H9 (cell line): ENCODE data around the gene MAPK11. TPM values are rescaled to one million over a fixed set of nuclear protein-coding genes. Genes with fewer than 3 reads are reported as not detected.

ENCODE experiments used
- DNase-seq: peaks from one replicate; pipeline ENCODE4 v3.0.0-alpha.2; 2017
- H2AFZ ChIP-seq: one replicate; pipeline ENCODE4 v1.6.1; 2013; ENCODE audit warnings: mild to moderate bottlenecking, low read length, control low read depth, moderate library complexity
- H2AK5ac ChIP-seq: 2 replicates; pipeline ENCODE4 v1.6.1; 2013; ENCODE audit warnings: low read length, control low read depth, mixed read lengths; ENCODE audit not compliant: insufficient read length
- H2BK120ac ChIP-seq: one replicate; pipeline ENCODE4 v1.6.1; 2013; ENCODE audit warnings: low read depth, mild to moderate bottlenecking, low read length, control low read depth, inconsistent platforms; ENCODE audit not compliant: poor library complexity, severe bottlenecking
- H2BK12ac ChIP-seq: 2 replicates; pipeline ENCODE4 v1.6.1; 2013; ENCODE audit warnings: low read length, control low read depth, mixed read lengths, low read depth; ENCODE audit not compliant: insufficient read length
- H2BK15ac ChIP-seq: 2 replicates; pipeline ENCODE4 v1.6.1; 2013; ENCODE audit warnings: low read depth, low read length, control low read depth
- H2BK20ac ChIP-seq: one replicate; pipeline ENCODE4 v1.6.1; 2013; ENCODE audit warnings: low read depth, mild to moderate bottlenecking, low read length, control low read depth, inconsistent platforms; ENCODE audit not compliant: poor library complexity, severe bottlenecking
- H2BK5ac ChIP-seq: 2 replicates; pipeline ENCODE4 v1.6.1; 2013; ENCODE audit warnings: low read length, control low read depth, mixed read lengths; ENCODE audit not compliant: insufficient read length
- H3K14ac ChIP-seq: 2 replicates; pipeline ENCODE4 v1.6.1; 2013; ENCODE audit warnings: low read length, control low read depth; ENCODE audit not compliant: insufficient read depth
- H3K18ac ChIP-seq: 2 replicates; pipeline ENCODE4 v1.6.1; 2013; ENCODE audit warnings: low read depth, mild to moderate bottlenecking, mixed read lengths, low read length, control low read depth; ENCODE audit not compliant: insufficient read length
- H3K23ac ChIP-seq: 2 replicates; pipeline ENCODE4 v1.6.1; 2013; ENCODE audit warnings: low read length, control low read depth, mixed read lengths, low read depth; ENCODE audit not compliant: insufficient read length
- H3K23me2 ChIP-seq: 2 replicates; pipeline ENCODE4 v1.6.1; 2013; ENCODE audit warnings: low read depth, mild to moderate bottlenecking, mixed read lengths, low read length, control low read depth; ENCODE audit not compliant: insufficient read length, poor library complexity, severe bottlenecking
- H3K27ac ChIP-seq: 2 replicates; pipeline ENCODE4 v1.5.1; 2013; ENCODE audit warnings: low read length, control low read depth, mixed read lengths, low read depth; ENCODE audit not compliant: insufficient read length
- H3K27me3 ChIP-seq: 2 replicates; pipeline ENCODE4 v1.6.1; 2013; ENCODE audit warnings: low read length, control low read depth, inconsistent platforms; ENCODE audit not compliant: insufficient read depth
- H3K4ac ChIP-seq: 2 replicates; pipeline ENCODE4 v1.6.1; 2013; ENCODE audit warnings: low read depth, mild to moderate bottlenecking, control low read depth, inconsistent platforms, low read length, moderate library complexity
- H3K4me1 ChIP-seq: 2 replicates; pipeline ENCODE4 v1.6.1; 2013; ENCODE audit warnings: low read length, control low read depth, inconsistent platforms; ENCODE audit not compliant: insufficient read depth
- H3K4me2 ChIP-seq: 2 replicates; pipeline ENCODE4 v1.6.1; 2013; ENCODE audit warnings: low read length, control low read depth, mixed read lengths; ENCODE audit not compliant: insufficient read length, insufficient read depth
- H3K56ac ChIP-seq: 2 replicates; pipeline ENCODE4 v1.6.1; 2013; ENCODE audit warnings: low read depth, mild to moderate bottlenecking, mixed read lengths, low read length, control low read depth; ENCODE audit not compliant: insufficient read length
- H3K79me1 ChIP-seq: 2 replicates; pipeline ENCODE4 v1.6.1; 2013; ENCODE audit warnings: low read depth, mild to moderate bottlenecking, moderate library complexity, low read length, control low read depth, inconsistent platforms; ENCODE audit not compliant: insufficient read depth, poor library complexity, severe bottlenecking
- H3K79me2 ChIP-seq: 2 replicates; pipeline ENCODE4 v1.6.1; 2013; ENCODE audit warnings: low read length, control low read depth, inconsistent platforms; ENCODE audit not compliant: insufficient read depth
- H3K9ac ChIP-seq: 2 replicates; pipeline ENCODE4 v1.6.1; 2013; ENCODE audit warnings: low read length, control low read depth, mixed read lengths; ENCODE audit not compliant: insufficient read length; ENCODE audit errors: extremely low read depth
- H3K9me3 ChIP-seq: one replicate; pipeline ENCODE4 v1.6.1; 2013; ENCODE audit warnings: low read depth, low read length, inconsistent platforms; ENCODE audit not compliant: control insufficient read depth
- H3T11ph ChIP-seq: one replicate; pipeline ENCODE4 v1.6.1; 2013; ENCODE audit warnings: mild to moderate bottlenecking, low read length, control low read depth, inconsistent platforms
- H4K20me1 ChIP-seq: one replicate; pipeline ENCODE4 v1.6.1; 2013; ENCODE audit not compliant: control insufficient read depth, insufficient read length, insufficient read depth
- H4K5ac ChIP-seq: 2 replicates; pipeline ENCODE4 v1.6.1; 2013; ENCODE audit warnings: low read depth, mild to moderate bottlenecking, mixed read lengths, low read length, control low read depth; ENCODE audit not compliant: insufficient read length
- H4K8ac ChIP-seq: replicated peaks from 2 replicates; pipeline ENCODE4 v1.6.1; 2013; ENCODE audit warnings: low read length, control low read depth, mixed read lengths, low read depth; ENCODE audit not compliant: insufficient read length
- H4K91ac ChIP-seq: 2 replicates; pipeline ENCODE4 v1.6.1; 2013; ENCODE audit warnings: low read depth, mild to moderate bottlenecking, moderate library complexity, mixed read lengths, low read length, control low read depth; ENCODE audit not compliant: insufficient read length
- H3K27ac Mint-ChIP-seq, 3 experiments: 2 replicates in 2 of 3; 3 replicates in 1 of 3; pipeline ENCODE4 v1.8.0; 2020 to 2021; ENCODE audit warnings: mixed read lengths in 3 of 3, mild to moderate bottlenecking in 1 of 3, moderate library complexity in 1 of 3
- H3K27me3 Mint-ChIP-seq: 2 replicates; pipeline ENCODE4 v1.8.0; 2021; ENCODE audit warnings: low read depth, mild to moderate bottlenecking, moderate library complexity, mixed read lengths
- H3K36me3 Mint-ChIP-seq, 3 experiments: 2 replicates in 2 of 3; 3 replicates in 1 of 3; pipeline ENCODE4 v1.8.0; 2020 to 2021; ENCODE audit warnings: low read depth in 3 of 3, mixed read lengths in 3 of 3; ENCODE audit not compliant: insufficient read depth in 1 of 3
- H3K4me1 Mint-ChIP-seq, 2 experiments: 2 replicates each; pipeline ENCODE4 v1.8.0; 2020; ENCODE audit warnings: mixed read lengths in 2 of 2
- H3K4me3 Mint-ChIP-seq, 2 experiments: 2 replicates in 1 of 2; 3 replicates in 1 of 2; pipeline ENCODE4 v1.8.0; 2020 to 2021; ENCODE audit warnings: mild to moderate bottlenecking in 2 of 2, mixed read lengths in 2 of 2, moderate library complexity in 1 of 2
- H3K9me3 Mint-ChIP-seq, 2 experiments: 2 replicates in 1 of 2; 3 replicates in 1 of 2; pipeline ENCODE4 v1.8.0; 2020; ENCODE audit warnings: mild to moderate bottlenecking in 2 of 2, mixed read lengths in 2 of 2, moderate library complexity in 1 of 2
- CTCF ChIP-seq: fragments of 200-600 bp; sonication (generic); conservative IDR thresholded peaks from 3 replicates; pipeline ENCODE4 v1.8.0; 2021; ENCODE audit warnings: antibody characterized with exemption, mild to moderate bottlenecking
- WGBS: extraction: QIAGEN DNeasy Blood & Tissue Kit; methylation state at CpG from one replicate; pipeline ENCODE4 v1.1.7; 2013; ENCODE audit warnings: missing lambda C conversion rate, low lambda C conversion rate, mixed read lengths; ENCODE audit not compliant: insufficient read length; ENCODE audit errors: extremely low coverage; 5-methylcytosine and 5-hydroxymethylcytosine counted together
- total RNA-seq: library from RNA; stranded (reverse); gene quantifications from 2 replicates; pipeline ENCODE4 v1.2.1, GENCODE V29; 2021

MAPK11 gene
- total RNA-seq, 1 experiment from 2014 or later, result 1.5 TPM

- H3K27ac ChIP-seq, result no peak overlapping the region
- no peaks in the 10 kb centered on the region for H3K9me3 ChIP-seq
- DNase-seq, result no peak
- no peak overlapping the region for H3K56ac ChIP-seq
- H3K4me2 ChIP-seq, result peak overlapping the region; percentile 40
- no peaks in the 10 kb centered on the region for H3K4me1 ChIP-seq
- Mint-ChIP-seq H3K4me3 (peak overlapping the region; percentile 73 to 76), H3K27ac (no peak overlapping the region), H3K36me3 (peaks cover 0 to 12% (median 3%) of the 10 kb centered on the region in 3 experiments; a peak in 3 of 7 replicates), H3K27me3 (no peaks in the 10 kb centered on the region), H3K9me3 (no peaks in the 10 kb centered on the region; a peak in 1 of 5 replicates), H3K4me1 (peaks cover 6 to 17% of the 10 kb centered on the region in 2 experiments)
- no peak overlapping the region for H3K18ac ChIP-seq
- WGBS, result no CpG with 5 or more reads among the region's 36 CpGs
- no peak overlapping the region for H2BK15ac ChIP-seq
- H2BK5ac ChIP-seq, result no peak overlapping the region
- no peak overlapping the region for H2BK20ac ChIP-seq
- no peak overlapping the region for H3K23ac ChIP-seq
- no peaks in the 10 kb centered on the region for H4K20me1 ChIP-seq
- H3K79me2 ChIP-seq, result no peaks in the 10 kb centered on the region
- H3T11ph ChIP-seq, result no peak overlapping the region
- H2AFZ ChIP-seq, result no peak overlapping the region
- H3K23me2 ChIP-seq, result peaks cover 15% of the 10 kb centered on the region
- no peak overlapping the region for H4K91ac ChIP-seq
- no peak overlapping the region for H3K9ac ChIP-seq
- peak overlapping the region; percentile 72; the same call in 1 of the 2 replicates for H3K14ac ChIP-seq
- no peak overlapping the region for H4K5ac ChIP-seq
- H3K4ac ChIP-seq, result no peak overlapping the region
- no peaks in the 10 kb centered on the region for H3K79me1 ChIP-seq
- H3K27me3 ChIP-seq, result no peaks in the 10 kb centered on the region
- H4K8ac ChIP-seq, result no peak overlapping the region
- no peak; the same call in 2 of the 3 replicates for TF ChIP-seq CTCF
- no peak overlapping the region for H2BK12ac ChIP-seq
- no peak overlapping the region for H2BK120ac ChIP-seq
- no peak overlapping the region for H2AK5ac ChIP-seq
These were observed 18.6 kb downstream of the MAPK11 start for GRCh38 chr22:50251477-50252081.
